IgD-negative memory B cell (primary cell): Measurements from ENCODE around the gene LCN12. TPM values are rescaled to one million over a fixed set of nuclear protein-coding genes. Genes with fewer than 3 reads are reported as not detected.

ENCODE experiments used
- H3K27ac Mint-ChIP-seq, 3 donors: one replicate each; pipeline ENCODE4 v1.8.0; 2020 to 2022; ENCODE audit warnings: mild to moderate bottlenecking in 3 of 3, mixed read lengths in 3 of 3, moderate library complexity in 1 of 3
- H3K27me3 Mint-ChIP-seq: one replicate; pipeline ENCODE4 v1.8.0; 2021; ENCODE audit warnings: mixed read lengths
- H3K36me3 Mint-ChIP-seq: one replicate; pipeline ENCODE4 v1.8.0; 2020; ENCODE audit warnings: mild to moderate bottlenecking, mixed read lengths
- H3K4me1 Mint-ChIP-seq, 3 donors: one replicate each; pipeline ENCODE4 v1.8.0; 2020 to 2022; ENCODE audit warnings: mixed read lengths in 3 of 3, mild to moderate bottlenecking in 1 of 3
- H3K4me3 Mint-ChIP-seq, 4 donors: one replicate each; pipeline ENCODE4 v1.8.0; 2020 to 2022; ENCODE audit warnings: mild to moderate bottlenecking in 4 of 4, mixed read lengths in 4 of 4, moderate library complexity in 3 of 4
- H3K9me3 Mint-ChIP-seq, 3 donors: one replicate each; pipeline ENCODE4 v1.8.0; 2020 to 2021; ENCODE audit warnings: mixed read lengths in 3 of 3, mild to moderate bottlenecking in 1 of 3
- polyA plus RNA-seq: library from polyadenylated mRNA; unstranded; fragments of 300-500 nt; fragmentation: Illumina TruSeq; gene quantifications from one replicate; pipeline ENCODE4 v1.2.3, GENCODE V29; 2021

LCN12 gene
- polyA plus RNA-seq, 1 donor from 2014 or later: not detected

DNA sequence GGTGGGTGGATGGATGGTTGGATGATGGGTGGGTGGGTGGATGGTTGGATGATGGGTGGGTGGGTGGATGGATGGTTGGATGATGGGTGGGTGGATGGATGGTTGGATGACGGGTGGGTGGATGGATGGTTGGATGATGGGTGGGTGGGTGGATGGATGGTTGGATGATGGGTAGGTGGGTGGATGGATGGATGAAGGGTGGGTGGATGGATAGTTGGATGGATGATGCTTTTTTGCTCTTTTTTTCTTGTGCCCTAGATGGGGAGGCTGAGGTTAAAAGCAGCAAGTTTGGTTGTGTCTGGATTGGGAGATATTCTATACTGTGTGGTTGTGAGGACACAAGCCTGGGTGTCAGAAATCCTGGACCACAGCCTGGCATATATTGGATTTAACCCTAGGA is 5.4 kb downstream of the LCN12 start:
- Mint-ChIP-seq H3K4me1 (no peaks in the 10 kb centered on the region), H3K36me3 (no peaks in the 10 kb centered on the region), H3K27me3 (peaks cover 3% of the 10 kb centered on the region), H3K27ac (no peak overlapping the region), H3K4me3 (no peak overlapping the region), H3K9me3 (no peaks in the 10 kb centered on the region)

DNA sequence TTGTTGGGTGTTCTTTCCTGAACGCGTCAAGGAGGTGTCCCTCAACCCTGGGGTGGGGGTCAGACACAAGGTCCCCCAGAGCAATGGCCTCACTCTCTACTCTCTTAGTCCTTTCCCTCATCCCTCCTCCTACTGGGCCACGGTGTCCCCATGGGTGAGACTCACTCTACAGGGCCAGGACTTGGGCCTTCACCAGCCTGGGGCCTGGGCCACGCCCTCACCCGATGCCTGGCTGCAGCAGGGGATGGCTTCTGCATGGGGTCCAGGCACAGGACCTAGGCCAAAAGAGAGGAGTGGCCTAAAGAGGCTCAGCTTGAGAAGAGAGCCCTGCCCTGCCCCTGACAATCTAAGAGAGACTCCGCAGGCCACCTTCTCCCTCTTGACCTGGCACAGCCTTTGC is 5.8 kb downstream of the LCN12 start:
- Mint-ChIP-seq H3K9me3 (no peaks in the 10 kb centered on the region), H3K27me3 (peaks cover 3% of the 10 kb centered on the region), H3K27ac (no peak overlapping the region), H3K4me1 (no peaks in the 10 kb centered on the region), H3K4me3 (no peak overlapping the region), H3K36me3 (no peaks in the 10 kb centered on the region)

DNA sequence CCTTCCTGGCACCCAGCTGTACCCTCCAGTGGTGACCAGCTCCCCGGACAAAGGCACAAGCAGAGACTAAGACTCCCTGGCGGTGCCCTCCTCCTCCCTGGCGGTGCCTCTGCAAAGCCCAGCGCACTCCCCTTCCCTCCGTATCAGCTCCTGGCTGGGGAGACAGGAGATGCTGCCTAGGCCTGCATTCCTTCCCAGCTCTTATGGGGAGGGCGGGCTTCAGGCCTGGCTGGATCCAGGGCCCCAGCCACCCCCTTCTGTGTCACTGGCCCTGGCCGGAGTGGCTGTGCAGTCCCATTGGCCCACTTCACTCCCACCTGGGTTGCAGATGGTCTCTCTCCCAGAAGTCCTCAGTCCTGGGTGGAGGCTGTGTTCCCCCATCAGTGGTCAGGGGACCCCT is 6.4 kb downstream of the LCN12 start:
- H3K36me3 Mint-ChIP-seq: no peaks in the 10 kb centered on the region
- no peaks in the 10 kb centered on the region for H3K4me1 Mint-ChIP-seq
- H3K4me3 Mint-ChIP-seq: peak overlapping the region in 1 of 4 donors; percentile 39
- H3K9me3 Mint-ChIP-seq: no peaks in the 10 kb centered on the region
- peaks cover 3% of the 10 kb centered on the region for H3K27me3 Mint-ChIP-seq
- no peak overlapping the region for H3K27ac Mint-ChIP-seq

DNA sequence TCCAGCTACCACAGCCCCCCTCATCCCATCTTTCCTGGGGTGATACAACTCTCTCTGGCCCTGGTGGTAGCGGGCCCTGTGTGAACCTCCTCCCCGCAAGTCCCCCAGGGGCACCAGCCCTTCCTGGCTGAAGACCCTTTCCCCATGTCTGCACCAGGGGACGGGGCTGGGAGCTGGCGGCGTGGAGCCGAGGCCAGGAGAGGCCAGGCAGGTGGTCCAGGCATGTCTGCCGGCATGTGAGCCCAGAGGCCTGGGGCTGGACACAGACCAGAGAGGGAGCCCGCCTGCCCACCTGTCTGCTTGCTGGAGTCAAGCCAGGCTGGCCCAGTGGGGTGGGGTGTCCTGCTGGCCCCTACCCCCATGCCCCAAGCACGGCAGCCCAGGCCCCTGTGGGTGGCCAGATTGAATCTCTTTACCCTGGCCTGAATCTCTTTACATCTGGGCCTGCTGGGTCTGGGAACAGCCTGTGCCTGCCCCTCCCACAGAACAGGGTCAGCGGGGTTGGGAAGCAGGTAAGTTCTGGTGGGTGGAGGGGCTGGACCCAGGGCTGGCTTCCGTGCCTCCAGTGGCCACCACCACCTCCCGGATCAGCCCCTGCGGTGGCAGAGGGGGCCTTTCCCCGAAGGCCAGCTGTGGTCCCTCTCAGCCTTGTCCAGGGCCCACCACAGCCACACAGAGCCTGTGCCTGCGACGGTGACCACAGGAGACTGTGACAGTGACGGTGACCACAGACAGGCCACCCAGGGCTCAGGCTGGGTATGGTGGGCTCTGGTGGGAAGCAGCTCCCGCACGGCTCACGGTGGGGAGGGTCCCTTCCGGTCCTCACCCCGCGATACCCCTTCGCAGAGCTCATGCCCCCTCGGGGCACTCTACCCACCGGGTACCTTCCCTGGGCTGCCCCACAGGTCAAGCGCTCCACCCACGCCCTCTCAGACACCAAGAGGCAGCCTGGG is 7.1 kb downstream of the LCN12 start:
- Mint-ChIP-seq H3K36me3 (no peaks in the 10 kb centered on the region), H3K9me3 (no peaks in the 10 kb centered on the region), H3K4me3 (peak overlapping the region in 1 of 4 donors; percentile 51), H3K4me1 (no peaks in the 10 kb centered on the region), H3K27ac (no peak overlapping the region), H3K27me3 (peaks cover 3% of the 10 kb centered on the region)

DNA sequence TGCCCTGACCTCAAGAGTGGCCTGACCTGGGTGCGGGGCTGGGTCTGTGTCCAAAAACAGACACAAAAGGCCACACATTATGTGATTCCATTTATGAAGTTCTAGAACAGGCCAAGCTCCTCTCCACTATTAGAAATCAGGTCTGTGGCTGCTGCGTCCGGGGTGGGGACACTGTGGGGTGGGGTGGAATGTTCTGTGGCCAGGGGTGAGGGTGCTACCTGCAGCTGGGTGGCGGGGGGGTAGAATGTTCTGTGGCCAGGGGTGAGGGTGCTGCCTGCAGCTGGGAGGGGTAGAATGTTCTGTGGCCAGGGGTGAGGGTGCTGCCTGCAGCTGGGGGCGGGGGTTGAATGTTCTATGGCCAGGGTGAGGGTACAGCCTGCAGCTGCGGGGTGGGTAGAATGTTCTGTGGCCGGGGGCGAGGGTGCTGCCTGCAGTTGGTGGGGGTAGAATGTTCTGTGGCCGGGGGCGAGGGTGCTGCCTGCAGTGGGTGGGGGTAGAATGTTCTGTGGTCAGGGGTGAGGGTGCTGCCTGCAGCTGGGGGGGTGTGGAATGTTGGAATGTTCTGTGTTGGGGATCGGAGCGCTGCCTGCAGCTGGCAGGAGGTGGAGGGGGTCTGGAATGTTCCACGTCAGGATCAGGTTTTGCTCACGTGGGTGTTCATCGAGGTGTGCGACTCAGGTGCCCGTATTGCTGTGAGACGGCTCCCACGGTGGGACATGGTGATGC is 8.3 kb downstream of the LCN12 start:
- Mint-ChIP-seq H3K4me1 (peaks cover 0 to 5% (median 2%) of the 10 kb centered on the region in 3 donors), H3K9me3 (no peaks in the 10 kb centered on the region), H3K27me3 (peaks cover 3% of the 10 kb centered on the region), H3K27ac (peak overlapping the region in 1 of 3 donors; percentile 84), H3K4me3 (peak overlapping the region in 1 of 4 donors; percentile 60), H3K36me3 (no peaks in the 10 kb centered on the region)

DNA sequence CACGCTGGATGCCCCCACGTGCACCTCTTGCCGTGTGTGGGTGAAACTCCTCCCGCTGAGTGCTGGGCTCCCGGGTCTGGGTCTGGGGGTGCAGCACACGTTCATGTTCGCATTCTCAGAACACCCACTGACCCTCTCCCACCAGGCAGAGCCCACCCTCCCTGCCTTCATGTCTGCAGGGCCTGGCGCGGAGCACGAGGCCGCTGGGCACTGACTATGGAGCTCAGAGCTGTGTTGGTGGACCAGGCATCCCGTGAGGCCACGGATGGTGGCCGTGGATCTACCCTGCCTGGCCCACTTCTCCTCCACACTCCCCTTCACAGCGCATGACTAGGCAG is 8.8 kb downstream of the LCN12 start:
- no peak overlapping the region for H3K27ac Mint-ChIP-seq
- no peaks in the 10 kb centered on the region for H3K9me3 Mint-ChIP-seq
- H3K36me3 Mint-ChIP-seq: no peaks in the 10 kb centered on the region
- H3K27me3 Mint-ChIP-seq: peaks cover 7% of the 10 kb centered on the region
- no peak overlapping the region for H3K4me3 Mint-ChIP-seq
- H3K4me1 Mint-ChIP-seq: peaks cover 4 to 9% (median 5%) of the 10 kb centered on the region in 3 donors

DNA sequence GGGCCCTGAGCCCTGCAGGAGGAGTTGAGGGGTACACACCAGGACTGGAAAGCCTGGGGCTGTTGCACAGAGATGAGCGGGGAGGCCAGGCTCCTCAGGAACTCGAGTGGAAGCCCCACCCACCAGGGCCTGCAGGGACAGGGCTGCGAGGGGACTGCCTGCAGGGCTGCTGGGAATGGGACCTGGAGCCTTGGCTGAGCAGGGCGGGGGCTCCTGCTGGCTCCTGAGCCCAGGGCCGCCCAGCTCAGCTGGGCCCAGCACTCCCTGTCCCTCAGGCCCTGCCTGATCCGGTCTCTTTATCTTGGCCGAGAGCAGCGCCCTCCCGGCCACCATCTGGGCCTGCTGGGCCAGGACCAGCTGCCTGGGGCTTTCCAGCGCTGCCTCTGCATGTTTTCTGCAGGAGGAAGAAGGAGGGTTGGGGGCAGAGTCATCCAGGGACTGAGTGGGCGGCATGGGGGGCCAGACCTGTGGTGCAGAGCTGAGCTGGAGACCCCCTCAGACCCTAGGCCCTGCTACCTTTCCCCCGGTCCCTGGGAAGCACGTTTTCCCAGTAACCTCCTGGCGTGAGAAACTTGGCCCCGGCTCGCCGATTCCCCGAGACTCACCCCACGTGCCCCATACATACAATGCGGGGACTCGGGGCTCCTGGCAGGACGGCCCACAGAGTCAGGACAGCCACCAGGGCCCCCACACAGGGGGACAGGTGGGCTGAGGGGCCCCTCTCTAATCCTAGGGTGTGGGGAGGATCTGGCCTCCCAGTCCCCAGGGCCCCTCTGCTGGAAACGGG is 9.4 kb downstream of the LCN12 start:
- no peak overlapping the region for H3K4me3 Mint-ChIP-seq
- peaks cover 5 to 15% (median 6%) of the 10 kb centered on the region in 3 donors for H3K4me1 Mint-ChIP-seq
- H3K27me3 Mint-ChIP-seq: peaks cover 11% of the 10 kb centered on the region
- H3K27ac Mint-ChIP-seq: no peak overlapping the region
- no peaks in the 10 kb centered on the region for H3K9me3 Mint-ChIP-seq
- H3K36me3 Mint-ChIP-seq: no peaks in the 10 kb centered on the region

DNA sequence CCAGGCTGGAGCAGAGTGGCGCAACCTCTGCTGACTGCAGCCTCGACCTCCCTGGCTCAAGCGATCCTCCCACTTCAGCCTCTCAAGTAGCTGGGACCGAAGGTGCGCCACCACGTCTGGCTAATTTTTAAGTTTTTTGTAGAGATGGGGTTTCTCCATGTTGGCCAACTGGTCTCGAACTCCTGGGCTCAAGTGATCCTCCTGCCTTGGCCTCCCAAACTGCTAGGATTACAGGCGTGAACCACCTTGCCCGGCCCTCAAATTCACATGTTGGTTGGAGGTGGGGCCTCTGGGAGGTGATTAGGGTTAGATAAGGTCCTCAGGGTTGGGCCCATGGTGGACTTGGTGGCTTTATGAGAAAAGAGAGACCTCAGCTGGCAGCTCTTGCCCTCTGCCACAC is 10.1 kb downstream of the LCN12 start:
- Mint-ChIP-seq H3K9me3 (no peaks in the 10 kb centered on the region), H3K4me3 (no peak overlapping the region), H3K36me3 (no peaks in the 10 kb centered on the region), H3K27me3 (peaks cover 11% of the 10 kb centered on the region), H3K27ac (no peak overlapping the region), H3K4me1 (peaks cover 5 to 15% (median 6%) of the 10 kb centered on the region in 3 donors)

DNA sequence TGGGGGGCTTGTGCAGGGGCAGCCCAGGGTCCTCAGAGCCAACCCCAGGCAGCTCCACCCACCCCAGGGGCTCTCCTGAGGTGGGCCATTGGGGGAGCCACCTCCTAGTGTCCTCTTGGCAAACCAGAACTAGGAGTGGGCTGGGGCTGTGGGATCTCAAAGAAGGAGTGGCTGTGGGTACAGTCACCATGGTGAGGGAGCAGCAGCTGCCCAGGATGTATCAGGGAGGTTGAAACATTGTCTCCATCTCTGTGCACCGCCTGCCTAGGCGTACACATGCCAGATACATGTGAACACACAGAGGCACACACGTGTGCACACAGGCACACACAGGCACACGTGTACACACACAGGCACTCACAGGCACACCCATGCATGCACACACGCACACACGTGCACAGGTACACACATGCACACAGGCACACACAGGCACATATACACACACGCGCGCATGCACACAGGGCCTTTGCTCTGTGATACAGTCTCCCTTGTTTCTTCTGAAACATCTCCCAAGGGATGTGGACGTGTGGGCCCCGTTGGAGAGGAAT is 10.7 kb downstream of the LCN12 start:
- Mint-ChIP-seq H3K4me1 (peaks cover 5 to 15% (median 6%) of the 10 kb centered on the region in 3 donors), H3K36me3 (no peaks in the 10 kb centered on the region), H3K4me3 (no peak overlapping the region), H3K9me3 (no peaks in the 10 kb centered on the region), H3K27me3 (peaks cover 11% of the 10 kb centered on the region), H3K27ac (peak overlapping the region in 1 of 3 donors; percentile 53)

DNA sequence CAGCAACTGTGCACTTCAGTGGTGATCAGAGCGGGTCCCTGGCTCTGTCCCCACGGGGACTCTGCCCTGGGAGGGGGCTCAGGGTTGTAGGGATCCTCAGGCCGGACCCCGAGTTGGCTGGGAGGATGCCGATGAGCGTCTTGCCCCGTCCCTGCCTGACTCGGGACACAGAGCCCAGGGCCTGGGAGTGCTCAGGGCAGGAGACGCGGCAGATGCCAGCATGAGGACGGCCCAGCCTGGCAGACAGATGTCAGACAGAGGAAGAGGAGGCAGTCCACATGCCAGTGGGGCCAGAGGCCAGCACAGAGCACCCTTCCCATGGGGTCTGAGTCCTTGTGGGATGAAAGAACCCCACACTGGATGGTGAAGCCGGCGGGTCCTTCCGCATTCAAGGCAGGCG is 11.3 kb downstream of the LCN12 start:
- Mint-ChIP-seq H3K27me3 (peaks cover 11% of the 10 kb centered on the region), H3K4me1 (peaks cover 5 to 15% (median 6%) of the 10 kb centered on the region in 3 donors), H3K9me3 (no peaks in the 10 kb centered on the region), H3K4me3 (no peak overlapping the region), H3K27ac (no peak overlapping the region), H3K36me3 (no peaks in the 10 kb centered on the region)

DNA sequence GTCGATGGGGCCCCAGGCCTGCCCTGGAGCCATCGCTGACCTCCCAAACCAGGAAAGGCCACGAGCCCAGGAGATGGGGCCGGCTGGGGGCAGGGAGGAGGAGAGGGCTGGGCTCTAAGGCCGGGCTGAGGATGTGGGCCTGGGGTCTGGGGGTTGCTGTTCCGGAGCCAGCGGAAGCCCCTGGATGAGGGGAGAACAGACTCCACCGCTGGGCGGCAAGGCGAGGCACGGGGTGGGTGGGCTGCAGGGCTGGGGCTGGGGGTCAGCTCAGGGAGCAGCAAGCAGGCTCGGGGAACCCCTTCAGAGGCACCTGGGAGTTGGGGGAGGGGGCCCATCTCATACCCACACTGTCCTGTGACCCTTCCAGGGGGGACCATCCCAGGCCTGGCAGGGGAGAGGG is 11.7 kb downstream of the LCN12 start:
- Mint-ChIP-seq H3K4me3 (no peak overlapping the region), H3K36me3 (no peaks in the 10 kb centered on the region), H3K9me3 (no peaks in the 10 kb centered on the region), H3K27ac (no peak overlapping the region), H3K27me3 (peaks cover 9% of the 10 kb centered on the region), H3K4me1 (peaks cover 5 to 15% (median 6%) of the 10 kb centered on the region in 3 donors)

DNA sequence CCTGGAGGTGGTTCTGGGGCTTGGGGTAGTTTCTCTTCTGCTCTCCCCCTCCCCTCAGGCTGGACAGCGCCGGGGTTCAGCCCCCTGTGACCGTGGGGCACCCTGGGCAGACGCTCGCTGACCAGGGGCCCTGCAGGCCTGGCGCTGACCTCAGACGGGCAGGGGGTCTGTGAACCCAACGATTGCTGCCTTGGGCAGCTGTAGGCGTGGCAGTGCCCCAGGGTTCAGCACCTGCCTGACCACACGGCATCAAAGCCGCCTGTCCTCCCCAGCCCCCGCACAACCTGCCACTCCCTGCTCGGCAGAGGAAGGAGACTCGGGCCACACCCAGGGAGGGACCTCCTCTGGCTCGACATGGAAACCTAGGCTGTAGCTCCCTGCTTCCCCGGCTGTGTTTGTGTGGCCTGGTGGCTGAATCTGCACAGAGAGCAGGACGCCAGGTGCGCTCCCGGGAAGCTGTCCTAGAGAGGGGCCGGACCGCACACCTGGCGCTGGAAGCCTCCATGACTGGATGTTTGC is 12.2 kb downstream of the LCN12 start:
- Mint-ChIP-seq H3K27me3 (peaks cover 9% of the 10 kb centered on the region), H3K4me3 (peak overlapping the region in 1 of 4 donors; percentile 71), H3K36me3 (no peaks in the 10 kb centered on the region), H3K9me3 (no peaks in the 10 kb centered on the region), H3K4me1 (peaks cover 5 to 15% (median 6%) of the 10 kb centered on the region in 3 donors), H3K27ac (no peak overlapping the region)

DNA sequence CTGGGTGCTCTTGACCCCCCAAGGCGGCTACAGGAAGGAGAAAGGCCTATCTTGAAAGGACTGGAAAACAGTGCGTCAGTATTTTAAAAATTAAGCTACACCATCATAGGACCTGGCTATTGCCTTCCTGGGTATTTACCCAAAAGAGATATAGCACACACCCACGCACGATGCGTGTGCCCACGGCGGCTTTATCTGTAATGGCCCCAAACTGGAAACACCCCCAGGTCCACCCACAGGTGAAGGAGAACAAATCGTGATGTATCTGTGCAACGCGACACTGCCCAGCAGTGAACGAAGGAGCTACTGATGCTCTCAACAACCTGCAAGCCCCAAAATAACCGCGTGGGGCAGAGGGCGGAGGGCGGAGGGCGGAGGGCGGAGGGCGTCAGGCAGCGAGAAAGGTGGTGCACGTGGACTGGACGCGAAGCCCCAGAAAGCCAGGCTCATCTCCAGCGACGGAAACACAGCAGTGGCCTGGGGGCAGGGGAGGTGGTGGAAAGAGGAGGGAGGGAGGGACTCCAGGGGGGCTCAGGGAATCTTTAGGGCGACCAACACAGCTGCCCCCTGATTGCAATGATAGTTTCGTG is 12.9 kb downstream of the LCN12 start:
- Mint-ChIP-seq H3K4me3 (peak overlapping the region in 1 of 4 donors; percentile 71), H3K36me3 (no peaks in the 10 kb centered on the region), H3K9me3 (no peaks in the 10 kb centered on the region), H3K27ac (peak overlapping the region in 1 of 3 donors; percentile 14), H3K27me3 (peaks cover 9% of the 10 kb centered on the region), H3K4me1 (peaks cover 5 to 15% (median 6%) of the 10 kb centered on the region in 3 donors)
